Upper lobe of left lung (tissue), 4 donors: ENCODE measurements around the gene WTAP.

ENCODE experiments used
- EP300 ChIP-seq, 4 donors: sonication (generic); formaldehyde crosslinking; IDR thresholded peaks; one replicate each; pipeline ENCODE4 v1.5.1; 2017; ENCODE audit warnings: antibody characterized with exemption in 4 of 4, control low read depth in 2 of 4
- POLR2A ChIP-seq, 4 donors: fragments of 450-650 bp; IDR thresholded peaks; one replicate each; pipeline ENCODE4 v1.5.1; 2016 to 2017; ENCODE audit warnings: antibody characterized with exemption in 4 of 4, mild to moderate bottlenecking in 2 of 4
- POLR2AphosphoS5 ChIP-seq, 2 donors: sonication (generic); formaldehyde crosslinking; IDR thresholded peaks; one replicate each; pipeline ENCODE4 v1.5.1; 2017; ENCODE audit warnings: antibody characterized with exemption in 2 of 2
- TF ChIP-seq, protein P1 (sequence below), 6 experiments: fragments of 450-650 bp in 4 of 6; fragments of 200-600 bp in 2 of 6; sonication (generic) in 2 of 6; IDR thresholded peaks; one replicate each; pipeline ENCODE4 v1.5.1; 2016 to 2019; ENCODE audit warnings: antibody characterized with exemption in 6 of 6

GRCh38 chr6:159693894-159694545 is 33.3 kb upstream of the WTAP start:
- TF ChIP-seq POLR2A (IDR thresholded peaks at IDR 0.05) = peak in 3 of 4 donors; percentile 25 to 57 (median 53)
- peak; percentile 86 to 93 for TF ChIP-seq POLR2AphosphoS5 (IDR thresholded peaks at IDR 0.05)
- TF ChIP-seq, protein P1, sequence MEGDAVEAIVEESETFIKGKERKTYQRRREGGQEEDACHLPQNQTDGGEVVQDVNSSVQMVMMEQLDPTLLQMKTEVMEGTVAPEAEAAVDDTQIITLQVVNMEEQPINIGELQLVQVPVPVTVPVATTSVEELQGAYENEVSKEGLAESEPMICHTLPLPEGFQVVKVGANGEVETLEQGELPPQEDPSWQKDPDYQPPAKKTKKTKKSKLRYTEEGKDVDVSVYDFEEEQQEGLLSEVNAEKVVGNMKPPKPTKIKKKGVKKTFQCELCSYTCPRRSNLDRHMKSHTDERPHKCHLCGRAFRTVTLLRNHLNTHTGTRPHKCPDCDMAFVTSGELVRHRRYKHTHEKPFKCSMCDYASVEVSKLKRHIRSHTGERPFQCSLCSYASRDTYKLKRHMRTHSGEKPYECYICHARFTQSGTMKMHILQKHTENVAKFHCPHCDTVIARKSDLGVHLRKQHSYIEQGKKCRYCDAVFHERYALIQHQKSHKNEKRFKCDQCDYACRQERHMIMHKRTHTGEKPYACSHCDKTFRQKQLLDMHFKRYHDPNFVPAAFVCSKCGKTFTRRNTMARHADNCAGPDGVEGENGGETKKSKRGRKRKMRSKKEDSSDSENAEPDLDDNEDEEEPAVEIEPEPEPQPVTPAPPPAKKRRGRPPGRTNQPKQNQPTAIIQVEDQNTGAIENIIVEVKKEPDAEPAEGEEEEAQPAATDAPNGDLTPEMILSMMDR (IDR thresholded peaks at IDR 0.05) = no peak
- peak; percentile 9 to 96 (median 25) for TF ChIP-seq EP300 (IDR thresholded peaks at IDR 0.05)
